Measurements from ENCODE around the gene HMGN4. TPM values are rescaled to one million over a fixed set of nuclear protein-coding genes. Genes with fewer than 3 reads are reported as not detected.
A peak's percentile ranks its signal among the peaks of the same experiment; 100 is the strongest.
"Not testable (repeated sequence)": the region's sequence is repeated elsewhere in the genome, so short reads cannot be mapped to it uniquely, and the experiment has no call there.

The HMGN4 gene
- total RNA-seq, 4 donors from 2014 or later = 27.1 to 43.0 (median 39.2) TPM

DNA sequence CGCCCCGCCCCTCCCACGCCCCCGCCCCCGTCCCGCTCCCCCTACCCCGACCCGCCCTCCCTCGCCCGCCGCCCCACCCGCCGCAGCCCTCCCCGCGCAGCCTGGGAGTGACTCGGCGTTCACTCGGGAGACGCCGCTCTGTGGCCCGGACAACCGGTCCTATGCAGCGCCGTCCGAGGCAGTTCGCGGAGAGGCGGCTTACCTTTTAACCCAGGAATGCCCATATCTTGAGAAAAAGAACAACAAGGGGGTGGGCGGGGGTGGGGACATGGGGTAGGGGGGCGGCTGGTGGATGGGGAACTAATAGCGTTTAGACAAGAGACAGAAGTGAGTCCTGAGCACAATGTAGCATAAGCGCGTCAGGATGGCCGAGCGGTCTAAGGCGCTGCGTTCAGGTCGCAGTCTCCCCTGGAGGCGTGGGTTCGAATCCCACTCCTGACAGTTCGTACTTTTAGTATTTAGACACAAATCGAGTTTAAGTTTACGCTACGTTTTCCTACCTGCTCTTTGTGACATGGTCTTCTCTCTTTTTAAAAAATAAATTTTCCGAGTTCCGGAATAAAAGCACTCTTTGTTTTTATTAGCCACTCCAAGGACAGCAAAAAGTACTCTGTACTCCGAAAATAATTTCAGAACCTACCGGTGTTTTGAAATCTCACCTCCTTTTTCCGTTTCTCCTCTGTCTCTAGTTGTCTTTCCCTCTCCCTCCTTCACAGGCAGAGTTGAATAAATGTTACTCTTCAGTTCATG, 17.1 kb upstream of the HMGN4 start:
- intact Hi-C loops (cut with DNase I; ENCODE audit: low total_unique reads) = no loop called here
- WGBS, 2 donors = 0 to 1% methylated on average over 29 to 37 of the region's 49 CpGs
- peak; percentile 89 to 97 for DNase-seq (ENCODE audit: low spot score in 2 of 2)
- peak overlapping the region; percentile 60 for H3K4me3 ChIP-seq (ENCODE audit: low read depth, poor library complexity, severe bottlenecking)
- TF ChIP-seq, protein P1, sequence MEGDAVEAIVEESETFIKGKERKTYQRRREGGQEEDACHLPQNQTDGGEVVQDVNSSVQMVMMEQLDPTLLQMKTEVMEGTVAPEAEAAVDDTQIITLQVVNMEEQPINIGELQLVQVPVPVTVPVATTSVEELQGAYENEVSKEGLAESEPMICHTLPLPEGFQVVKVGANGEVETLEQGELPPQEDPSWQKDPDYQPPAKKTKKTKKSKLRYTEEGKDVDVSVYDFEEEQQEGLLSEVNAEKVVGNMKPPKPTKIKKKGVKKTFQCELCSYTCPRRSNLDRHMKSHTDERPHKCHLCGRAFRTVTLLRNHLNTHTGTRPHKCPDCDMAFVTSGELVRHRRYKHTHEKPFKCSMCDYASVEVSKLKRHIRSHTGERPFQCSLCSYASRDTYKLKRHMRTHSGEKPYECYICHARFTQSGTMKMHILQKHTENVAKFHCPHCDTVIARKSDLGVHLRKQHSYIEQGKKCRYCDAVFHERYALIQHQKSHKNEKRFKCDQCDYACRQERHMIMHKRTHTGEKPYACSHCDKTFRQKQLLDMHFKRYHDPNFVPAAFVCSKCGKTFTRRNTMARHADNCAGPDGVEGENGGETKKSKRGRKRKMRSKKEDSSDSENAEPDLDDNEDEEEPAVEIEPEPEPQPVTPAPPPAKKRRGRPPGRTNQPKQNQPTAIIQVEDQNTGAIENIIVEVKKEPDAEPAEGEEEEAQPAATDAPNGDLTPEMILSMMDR (IDR thresholded peaks at IDR 0.05) = no peak
- no peak for TF ChIP-seq POLR2A (IDR thresholded peaks at IDR 0.05)

DNA sequence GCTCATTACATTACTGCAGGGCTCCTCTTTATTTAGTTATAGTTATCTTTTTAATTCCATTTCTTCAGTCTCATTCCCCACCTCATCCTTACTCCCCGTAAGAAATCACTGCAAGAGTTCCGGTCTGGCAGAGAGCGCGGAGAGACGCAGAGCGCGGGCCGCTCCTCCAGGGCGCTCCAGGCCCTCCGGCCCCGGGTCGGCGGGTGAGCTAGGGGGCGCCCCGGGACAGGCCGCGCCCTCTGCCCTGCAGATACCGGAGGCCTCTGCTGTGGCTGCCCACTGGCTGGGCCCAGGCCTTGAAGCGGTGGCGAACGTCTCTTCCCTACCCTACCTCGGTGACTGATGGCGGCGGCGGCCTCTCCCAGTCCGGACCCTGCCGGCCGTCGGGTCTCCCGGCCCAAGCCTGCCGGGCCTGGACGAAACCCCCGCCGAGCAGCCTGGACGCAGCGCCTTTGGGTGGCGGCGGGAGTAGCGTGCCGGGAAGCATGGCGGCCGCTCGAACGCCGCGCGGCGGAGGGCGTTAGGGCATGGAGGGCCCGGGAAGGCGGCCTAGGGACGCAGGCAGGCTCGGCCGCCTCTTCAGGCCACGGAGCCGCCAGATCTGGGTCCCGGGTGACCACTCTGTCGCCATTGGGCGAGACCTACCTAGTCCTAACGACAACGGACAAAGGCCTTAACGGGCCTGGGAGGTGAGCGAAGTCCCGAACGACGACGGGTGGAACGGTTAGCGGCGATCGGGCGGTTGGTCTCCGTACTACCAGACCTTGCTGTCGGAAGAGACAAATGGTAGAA, 16.4 kb upstream of the HMGN4 start:
- peak in 1 of 2 donors; percentile 34 for TF ChIP-seq POLR2A (IDR thresholded peaks at IDR 0.05)
- TF ChIP-seq, protein P1 (IDR thresholded peaks at IDR 0.05) = no peak
- WGBS, 2 donors = 4 to 10% methylated on average over 39 to 50 of the region's 74 CpGs
- intact Hi-C loops (cut with DNase I; ENCODE audit: low total_unique reads) = no loop called here
- peak; percentile 65 to 96 for DNase-seq (ENCODE audit: low spot score in 2 of 2)
- peak overlapping the region; percentile 60 for H3K4me3 ChIP-seq (ENCODE audit: low read depth, poor library complexity, severe bottlenecking)

- DNase-seq (ENCODE audit: low spot score in 2 of 2) = peak in 1 of 2 donors; percentile 49
- intact Hi-C loops (cut with DNase I; ENCODE audit: low total_unique reads); H3K4me3 ChIP-seq (ENCODE audit: low read depth, poor library complexity, severe bottlenecking): not testable (repeated sequence)
- 65 to 74% methylated on average over 11 of the region's 11 CpGs for WGBS, 2 donors
Observed at GRCh38 chr6:26522486-26523228, 15.5 kb upstream of the HMGN4 start.

- intact Hi-C loops (cut with DNase I; ENCODE audit: low total_unique reads); DNase-seq (ENCODE audit: low spot score in 2 of 2); H3K4me3 ChIP-seq (ENCODE audit: low read depth, poor library complexity, severe bottlenecking): not testable (repeated sequence)
- WGBS, 2 donors = 94 to 97% methylated on average over 2 of the region's 2 CpGs
Observed at GRCh38 chr6:26524314-26524713, 13.9 kb upstream of the HMGN4 start.

DNA sequence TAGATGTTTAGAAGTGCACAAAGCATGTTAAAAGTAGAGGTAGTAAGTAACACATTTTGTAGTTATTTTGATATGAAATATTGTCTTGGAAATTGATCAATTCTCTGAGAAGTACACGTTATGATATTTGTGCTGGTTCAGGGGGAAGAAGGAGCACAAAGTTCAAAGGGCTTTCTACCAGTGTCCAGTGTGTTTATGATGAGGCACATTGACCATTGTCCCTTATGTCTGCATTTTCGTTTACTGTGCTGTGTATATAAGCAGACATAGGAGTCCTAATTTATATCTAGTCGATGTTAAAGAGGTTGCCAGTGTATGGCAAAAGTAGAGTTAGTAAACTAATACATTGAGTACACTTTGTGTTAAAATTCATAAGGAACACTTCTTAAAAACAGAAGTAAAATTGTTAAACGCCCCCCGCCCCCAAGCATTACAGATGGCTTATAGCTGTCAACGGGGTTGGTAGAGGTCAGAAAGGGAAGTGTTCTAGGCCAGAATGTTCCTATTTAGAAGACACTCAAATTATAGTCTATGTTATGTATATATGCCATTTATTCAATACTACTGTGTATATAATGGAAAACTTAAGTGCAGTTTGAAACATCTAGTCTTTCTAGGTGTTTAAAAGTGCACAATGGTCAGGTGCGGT, 13.3 kb upstream of the HMGN4 start:
- H3K4me3 ChIP-seq (ENCODE audit: low read depth, poor library complexity, severe bottlenecking) = no peak overlapping the region
- TF ChIP-seq, protein P1 (IDR thresholded peaks at IDR 0.05) = no peak
- no peak for TF ChIP-seq POLR2A (IDR thresholded peaks at IDR 0.05)
- peak in 1 of 2 donors; percentile 36 for DNase-seq (ENCODE audit: low spot score in 2 of 2)
- intact Hi-C loops (cut with DNase I; ENCODE audit: low total_unique reads) = no loop called here
- WGBS, 2 donors = 88% methylated on average over 7 of the region's 7 CpGs

DNA sequence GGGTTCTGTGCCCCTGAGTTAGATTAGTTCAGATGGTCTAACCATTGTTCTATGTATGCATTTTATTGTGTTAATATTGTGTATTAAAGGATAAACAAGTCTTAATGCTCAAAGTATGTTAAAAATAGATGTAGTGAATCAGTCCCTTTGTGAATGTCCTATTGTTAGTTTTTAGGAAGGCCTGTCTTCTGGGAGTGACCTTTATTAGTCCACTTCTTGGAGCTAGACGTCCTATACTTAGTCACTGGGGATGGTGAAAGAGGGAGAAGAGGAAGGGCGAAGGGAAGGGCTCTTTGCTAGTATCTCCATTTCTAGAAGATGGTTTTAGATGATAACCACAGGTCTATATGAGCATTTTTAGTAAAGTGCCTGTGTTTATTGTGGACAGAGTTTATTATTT, 12.3 kb upstream of the HMGN4 start:
- TF ChIP-seq POLR2A (IDR thresholded peaks at IDR 0.05) = no peak
- TF ChIP-seq, protein P1 (IDR thresholded peaks at IDR 0.05) = no peak
- intact Hi-C loops (cut with DNase I; ENCODE audit: low total_unique reads) = no loop called here
- no peak overlapping the region for H3K4me3 ChIP-seq (ENCODE audit: low read depth, poor library complexity, severe bottlenecking)
- 71 to 73% methylated on average over 2 of the region's 2 CpGs for WGBS, 2 donors
- DNase-seq (ENCODE audit: low spot score in 2 of 2) = no peak
